Neural crest cell (in vitro differentiated cells): ENCODE data around the gene QPCTL. TPM values are rescaled to one million over a fixed set of nuclear protein-coding genes. Genes with fewer than 3 reads are reported as not detected.
A peak's percentile ranks its signal among the peaks of the same experiment; 100 is the strongest.

Experiments used
- DNase-seq: peaks from one replicate; pipeline ENCODE4 v3.0.0; 2021; ENCODE audit warnings: low read depth, mixed read lengths, low spot score
- H3K27ac Mint-ChIP-seq: one replicate; pipeline ENCODE4 v1.8.0; 2021; ENCODE audit warnings: mild to moderate bottlenecking, mixed read lengths; ENCODE audit not compliant: unreplicated experiment
- H3K27me3 Mint-ChIP-seq: 2 replicates; pipeline ENCODE4 v1.8.0; 2021; ENCODE audit warnings: low read depth, mild to moderate bottlenecking, mixed read lengths
- H3K36me3 Mint-ChIP-seq: 2 replicates; pipeline ENCODE4 v1.8.0; 2021; ENCODE audit warnings: low read depth, mild to moderate bottlenecking, mixed read lengths
- H3K4me1 Mint-ChIP-seq: 2 replicates; pipeline ENCODE4 v1.8.0; 2021; ENCODE audit warnings: mixed read lengths
- H3K4me3 Mint-ChIP-seq: one replicate; pipeline ENCODE4 v1.8.0; 2021; ENCODE audit warnings: mild to moderate bottlenecking, mixed read lengths
- H3K9me3 Mint-ChIP-seq: 2 replicates; pipeline ENCODE4 v1.8.0; 2021; ENCODE audit warnings: mixed read lengths
- CTCF ChIP-seq: fragments of 200-600 bp; sonication (generic); conservative IDR thresholded peaks from 2 replicates; pipeline ENCODE4 v1.5.0; 2021; ENCODE audit warnings: antibody characterized with exemption, mild to moderate bottlenecking
- total RNA-seq: library from RNA; stranded (reverse); gene quantifications from 2 replicates; pipeline ENCODE4 v1.2.1, GENCODE V29; 2021

Gene QPCTL
- total RNA-seq, 1 donor from 2014 or later = 11.8 TPM

- peak within 1 kb of the TSS; percentile 98 for H3K27ac Mint-ChIP-seq
- peaks cover 28% of the 10 kb centered on the region for H3K4me1 Mint-ChIP-seq
- H3K27me3 Mint-ChIP-seq = no peaks in the 10 kb centered on the region
- peaks cover 7% of the 10 kb centered on the region for H3K36me3 Mint-ChIP-seq
- H3K9me3 Mint-ChIP-seq = no peaks in the 10 kb centered on the region
- H3K4me3 Mint-ChIP-seq = peak within 1 kb of the TSS; percentile 93
- peak; percentile 5 for TF ChIP-seq CTCF
- peak; percentile 94 for DNase-seq
Observed at GRCh38 chr19:45691516-45692186, 815 bp upstream of the QPCTL start, which contains the start of gene SNRPD2. SNRPD2 (minus strand) TSS chr19:45691953; CDS start chr19:45691888, 65 bp downstream.

- TF ChIP-seq CTCF = peak; percentile 93
- Mint-ChIP-seq H3K27ac (peak overlapping the region; percentile 84), H3K27me3 (no peaks in the 10 kb centered on the region), H3K4me3 (peak overlapping the region; percentile 93), H3K9me3 (no peaks in the 10 kb centered on the region), H3K4me1 (peaks cover 28% of the 10 kb centered on the region), H3K36me3 (peaks cover 7% of the 10 kb centered on the region)
- peak; percentile 88 for DNase-seq
Observed at GRCh38 chr19:45693106-45693788, 781 bp downstream of the QPCTL start.

- H3K27ac Mint-ChIP-seq = no peak overlapping the region
Observed at GRCh38 chr19:45701676-45702075, 9.2 kb downstream of the QPCTL start.

GRCh38 chr19:45705115-45705514 is 12.6 kb downstream of the QPCTL start:
- H3K27me3 Mint-ChIP-seq = no peaks in the 10 kb centered on the region

More at GRCh38 chr19:45701676-45702075, 9.2 kb downstream of the QPCTL start:
- Mint-ChIP-seq H3K4me3 (no peak overlapping the region), H3K36me3 (peaks cover 7% of the 10 kb centered on the region), H3K27me3 (no peaks in the 10 kb centered on the region), H3K9me3 (no peaks in the 10 kb centered on the region), H3K4me1 (no peaks in the 10 kb centered on the region)
- no peak for TF ChIP-seq CTCF
- no peak for DNase-seq

More at GRCh38 chr19:45705115-45705514, 12.6 kb downstream of the QPCTL start:
- Mint-ChIP-seq H3K4me1 (peaks cover 9% of the 10 kb centered on the region), H3K36me3 (peaks cover 9% of the 10 kb centered on the region), H3K27ac (no peak overlapping the region), H3K4me3 (no peak overlapping the region), H3K9me3 (no peaks in the 10 kb centered on the region)
- TF ChIP-seq CTCF = no peak
- no peak for DNase-seq
